Stimulated activated CD4-positive, alpha-beta T cell treated with anti-CD3 and anti-CD28 coated beads, Interleukin-12 subunit alpha, Interleukin-12 subunit beta, amount 100 ng/mL, for 48 hours (primary cell): ENCODE results near the gene ATP4A.

Experiments used
- DNase-seq, 3 donors: peaks; one replicate each; pipeline ENCODE4 v3.0.0-alpha.2; 2020; ENCODE audit warnings: low read depth in 2 of 3, low spot score in 1 of 3

ATP4A gene

DNA sequence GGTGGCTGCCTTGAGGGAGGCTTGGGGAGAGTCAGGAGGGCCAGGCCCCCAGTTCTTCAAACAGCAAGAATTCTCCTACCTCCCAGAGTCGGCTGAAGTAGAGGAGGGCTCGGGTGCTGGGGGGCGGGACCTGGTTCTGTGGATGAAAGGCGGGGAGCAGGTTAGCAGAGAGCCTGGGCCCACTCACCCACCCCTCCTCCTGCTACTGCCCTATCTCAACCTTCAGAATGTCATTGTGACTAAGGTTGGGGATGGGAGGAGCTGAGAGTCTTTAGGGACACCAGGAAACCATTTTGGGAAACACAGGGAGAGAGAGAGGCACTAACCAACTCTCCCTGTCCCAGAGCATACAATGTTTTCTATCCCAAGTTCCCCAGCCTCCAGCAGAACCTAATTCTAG lies 60.7 kb downstream of the ATP4A start:
- DNase-seq, result no peak

DNA sequence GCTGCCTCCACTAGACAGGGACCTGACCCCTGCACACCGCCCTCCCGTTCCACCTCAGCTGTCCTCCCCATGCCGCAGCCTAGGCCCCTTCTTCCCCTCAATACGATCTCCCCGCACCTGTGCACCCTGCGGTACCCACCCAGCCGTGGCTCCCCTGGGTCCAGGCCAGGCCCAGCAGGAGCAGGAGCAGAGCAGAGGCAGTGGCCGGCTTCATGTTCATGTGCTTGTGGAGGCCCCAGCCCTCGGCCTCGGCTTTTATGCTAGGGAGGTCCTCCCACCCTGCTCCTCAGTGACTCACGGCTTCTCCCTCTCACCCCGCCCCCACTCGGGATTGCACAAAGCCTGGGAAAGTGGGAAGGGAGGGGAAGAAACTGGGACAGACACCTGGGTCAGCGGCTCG lies 61.8 kb downstream of the ATP4A start:
- no peak for DNase-seq

- no peak for DNase-seq
Observed at GRCh38 chr19:35500611-35501010, 62.8 kb downstream of the ATP4A start.
